HG02884 (cell line): ENCODE results near the gene QSOX1.

Source experiments
- ATAC-seq: cut with Tn5 transposase; IDR thresholded peaks from one replicate; pipeline ENCODE4 v1.9.1; 2021; ENCODE audit warnings: mild to moderate bottlenecking, moderate library complexity; ENCODE audit not compliant: unreplicated experiment

The QSOX1 gene

GRCh38 chr1:180208264-180208663 lies 53.6 kb downstream of the QSOX1 start:
- ATAC-seq: no peak

GRCh38 chr1:180210008-180210620 lies 55.4 kb downstream of the QSOX1 start:
- no peak for ATAC-seq

GRCh38 chr1:180211156-180211859 lies 56.6 kb downstream of the QSOX1 start:
- ATAC-seq: no peak

GRCh38 chr1:180211860-180212229 lies 57.2 kb downstream of the QSOX1 start:
- no peak for ATAC-seq

- ATAC-seq: no peak
Measured at GRCh38 chr1:180213401-180214170, 58.9 kb downstream of the QSOX1 start.

GRCh38 chr1:180215856-180216625 lies 61.4 kb downstream of the QSOX1 start:
- ATAC-seq: no peak

- ATAC-seq: no peak
Measured at GRCh38 chr1:180217006-180217405, 62.3 kb downstream of the QSOX1 start.

- no peak for ATAC-seq
Measured at GRCh38 chr1:180218806-180219765, 64.4 kb downstream of the QSOX1 start.

GRCh38 chr1:180219776-180220175 lies 65.1 kb downstream of the QSOX1 start:
- ATAC-seq: no peak

GRCh38 chr1:180221462-180221861 lies 66.8 kb downstream of the QSOX1 start:
- no peak for ATAC-seq

- ATAC-seq: no peak
Measured at GRCh38 chr1:180224902-180225301, 70.2 kb downstream of the QSOX1 start.

- ATAC-seq: no peak
Measured at GRCh38 chr1:180225403-180225802, 70.7 kb downstream of the QSOX1 start.

GRCh38 chr1:180227861-180228647 lies 73.4 kb downstream of the QSOX1 start:
- no peak for ATAC-seq

GRCh38 chr1:180228648-180229482 lies 74.2 kb downstream of the QSOX1 start:
- ATAC-seq: no peak

GRCh38 chr1:180229483-180230415 lies 75.1 kb downstream of the QSOX1 start, which contains the start of gene LHX4:
Gene LHX4 (plus strand): TSS chr1:180230264. CDS start chr1:180230530, 266 bp downstream.
- ATAC-seq: no peak

GRCh38 chr1:180230416-180230790 lies 75.7 kb downstream of the QSOX1 start:
- ATAC-seq: no peak

- no peak for ATAC-seq
Measured at GRCh38 chr1:180230791-180231505, 76.3 kb downstream of the QSOX1 start.
